Skeletal muscle satellite cell (primary cell): ENCODE data around the gene BEND7. TPM values are rescaled to one million over a fixed set of nuclear protein-coding genes. Genes with fewer than 3 reads are reported as not detected.

ENCODE experiments used
- H3K27me3 ChIP-seq: 2 replicates; pipeline ENCODE4 v1.7.0; 2013; ENCODE audit warnings: low read length; ENCODE audit not compliant: control insufficient read depth, insufficient read depth
- H3K36me3 ChIP-seq: 2 replicates; pipeline ENCODE4 v1.7.0; 2013; ENCODE audit warnings: mild to moderate bottlenecking, control low read depth, low read length; ENCODE audit not compliant: insufficient read depth
- H3K4me1 ChIP-seq: 2 replicates; pipeline ENCODE4 v1.7.0; 2013; ENCODE audit warnings: low read length; ENCODE audit not compliant: control insufficient read depth, insufficient read depth
- H3K4me2 ChIP-seq: 2 replicates; pipeline ENCODE4 v1.7.0; 2013; ENCODE audit warnings: mild to moderate bottlenecking, low read length
- H3K4me3 ChIP-seq: 2 replicates; pipeline ENCODE4 v1.7.0; 2013; ENCODE audit warnings: low read length
- H3K9ac ChIP-seq: 2 replicates; pipeline ENCODE4 v1.7.0; 2013; ENCODE audit warnings: mild to moderate bottlenecking, low read depth, low read length, moderate library complexity
- H3K9me3 ChIP-seq: replicated peaks from 2 replicates; pipeline ENCODE4 v1.7.0; 2013; ENCODE audit warnings: mild to moderate bottlenecking, control low read depth, low read length
- total RNA-seq: library from RNA; depleted of rRNA; stranded (reverse); fragments of >200 nt; gene quantifications from 2 replicates; pipeline ENCODE4 v1.2.3, GENCODE V29; 2012; rRNA removed

Gene BEND7
- 1.3 TPM in 2 replicates for total RNA-seq

- Histone ChIP-seq H3K4me3 (peak within 1 kb of the TSS; percentile 78), H3K9ac (peak within 1 kb of the TSS; percentile 76), H3K4me2 (peak within 1 kb of the TSS; percentile 94), H3K36me3 (no peaks in the 10 kb centered on the region), H3K27me3 (peaks cover 5% of the 10 kb centered on the region), H3K9me3 (no peaks in the 10 kb centered on the region), H3K4me1 (peaks cover 23% of the 10 kb centered on the region)
These were observed at the start of gene BEND7 for GRCh38 chr10:13528875-13529713. BEND7 (minus strand) TSS chr10:13529014; CDS start chr10:13528533, 481 bp downstream.

- Histone ChIP-seq H3K36me3 (no peaks in the 10 kb centered on the region), H3K4me2 (no peak overlapping the region), H3K9me3 (no peaks in the 10 kb centered on the region), H3K9ac (no peak overlapping the region), H3K27me3 (peaks cover 30% of the 10 kb centered on the region), H3K4me3 (no peak overlapping the region), H3K4me1 (no peaks in the 10 kb centered on the region)
These were observed 45.1 kb upstream of the BEND7 start for GRCh38 chr10:13573960-13574359.

DNA sequence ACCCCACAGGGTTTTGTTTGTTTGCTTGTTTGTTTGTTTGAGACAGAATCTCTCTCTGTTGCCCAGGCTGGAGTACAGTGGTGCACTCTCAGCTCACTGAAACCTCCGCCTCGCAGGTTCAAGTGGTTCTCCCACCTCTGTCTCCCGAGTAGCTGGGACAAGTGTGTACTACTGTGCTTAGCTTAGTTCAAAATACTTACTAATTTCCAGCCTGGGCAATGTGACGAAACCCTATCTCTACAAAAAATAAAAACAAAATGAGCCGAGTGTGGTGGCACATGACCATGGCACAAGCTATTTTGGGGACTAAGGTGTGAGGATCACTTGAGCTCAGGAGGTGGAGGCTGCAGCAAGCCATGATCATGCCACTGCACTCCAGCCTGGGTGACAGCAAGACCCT lies 42.7 kb upstream of the BEND7 start:
- Histone ChIP-seq H3K4me2 (no peak overlapping the region), H3K36me3 (no peaks in the 10 kb centered on the region), H3K27me3 (peaks cover 29% of the 10 kb centered on the region), H3K4me1 (no peaks in the 10 kb centered on the region), H3K9me3 (no peaks in the 10 kb centered on the region), H3K4me3 (no peak overlapping the region), H3K9ac (no peak overlapping the region)

DNA sequence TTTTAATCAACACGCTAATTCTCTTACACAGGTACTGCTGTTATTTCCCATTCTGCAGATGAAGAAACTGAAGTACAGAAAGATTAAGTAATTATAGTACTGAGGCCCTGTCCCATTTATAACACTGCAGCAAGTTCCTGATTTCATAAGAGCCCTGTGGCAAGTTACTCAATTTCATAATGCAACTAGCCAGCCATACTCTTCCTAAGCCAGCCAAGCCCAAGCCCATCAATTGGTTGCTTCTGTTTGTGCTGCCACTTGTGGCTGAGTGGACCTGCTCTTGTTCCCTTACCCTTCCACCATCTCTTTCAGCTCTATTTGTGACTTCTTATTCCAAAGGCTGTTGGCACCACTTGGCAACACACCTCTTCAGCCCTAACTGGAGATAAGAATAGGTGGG lies 38.2 kb upstream of the BEND7 start:
- Histone ChIP-seq H3K9ac (no peak overlapping the region), H3K4me3 (no peak overlapping the region), H3K4me2 (no peak overlapping the region), H3K27me3 (peaks cover 21% of the 10 kb centered on the region), H3K36me3 (no peaks in the 10 kb centered on the region), H3K9me3 (no peaks in the 10 kb centered on the region), H3K4me1 (no peaks in the 10 kb centered on the region)

GRCh38 chr10:13564576-13564975 lies 35.8 kb upstream of the BEND7 start:
- Histone ChIP-seq H3K9me3 (no peaks in the 10 kb centered on the region), H3K36me3 (no peaks in the 10 kb centered on the region), H3K4me1 (no peaks in the 10 kb centered on the region), H3K4me3 (no peak overlapping the region), H3K27me3 (peaks cover 21% of the 10 kb centered on the region), H3K4me2 (no peak overlapping the region), H3K9ac (no peak overlapping the region)

GRCh38 chr10:13563481-13564445 lies 34.9 kb upstream of the BEND7 start:
- H3K9me3 ChIP-seq, result no peaks in the 10 kb centered on the region
- H3K4me1 ChIP-seq, result no peaks in the 10 kb centered on the region
- H3K9ac ChIP-seq, result no peak overlapping the region
- H3K36me3 ChIP-seq, result no peaks in the 10 kb centered on the region
- no peak overlapping the region for H3K4me3 ChIP-seq
- H3K4me2 ChIP-seq, result no peak overlapping the region
- peaks cover 13% of the 10 kb centered on the region for H3K27me3 ChIP-seq

DNA sequence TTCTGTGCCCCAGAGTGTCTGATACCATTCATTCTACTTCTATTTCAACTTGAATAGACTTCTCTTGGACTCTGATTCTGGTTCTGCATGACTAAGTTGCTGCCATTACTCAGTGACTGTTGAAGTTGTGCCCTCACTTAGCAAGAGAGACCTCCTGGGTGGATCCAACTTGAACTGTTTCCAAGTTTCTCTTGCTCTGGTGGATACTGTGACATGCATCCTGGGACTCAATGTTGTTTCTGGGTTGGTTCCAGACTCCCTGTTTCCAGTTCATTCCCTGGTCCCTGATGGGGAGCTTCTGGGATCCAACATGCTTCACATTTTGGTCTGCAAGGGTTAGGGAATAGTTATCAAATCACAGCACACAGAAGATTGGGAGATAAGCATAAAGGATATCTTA lies 31.8 kb upstream of the BEND7 start:
- Histone ChIP-seq H3K9ac (no peak overlapping the region), H3K4me2 (no peak overlapping the region), H3K9me3 (no peaks in the 10 kb centered on the region), H3K36me3 (no peaks in the 10 kb centered on the region), H3K27me3 (peaks cover 17% of the 10 kb centered on the region), H3K4me3 (no peak overlapping the region), H3K4me1 (no peaks in the 10 kb centered on the region)

- H3K4me2 ChIP-seq, result no peak overlapping the region
- H3K27me3 ChIP-seq, result peaks cover 18% of the 10 kb centered on the region
- H3K9me3 ChIP-seq, result no peaks in the 10 kb centered on the region
- no peak overlapping the region for H3K9ac ChIP-seq
- no peaks in the 10 kb centered on the region for H3K4me1 ChIP-seq
- H3K4me3 ChIP-seq, result no peak overlapping the region
- no peaks in the 10 kb centered on the region for H3K36me3 ChIP-seq
These were observed 30.4 kb upstream of the BEND7 start for GRCh38 chr10:13559124-13559700.

- no peak overlapping the region for H3K4me2 ChIP-seq
- H3K4me3 ChIP-seq, result no peak overlapping the region
- no peaks in the 10 kb centered on the region for H3K4me1 ChIP-seq
- no peaks in the 10 kb centered on the region for H3K36me3 ChIP-seq
- peaks cover 18% of the 10 kb centered on the region for H3K27me3 ChIP-seq
- peaks cover under 1% of the 10 kb centered on the region for H3K9me3 ChIP-seq
- H3K9ac ChIP-seq, result no peak overlapping the region
These were observed 27.2 kb upstream of the BEND7 start for GRCh38 chr10:13555884-13556510.

GRCh38 chr10:13550802-13551201 lies 22.0 kb upstream of the BEND7 start:
- no peak overlapping the region for H3K9ac ChIP-seq
- no peaks in the 10 kb centered on the region for H3K4me1 ChIP-seq
- no peak overlapping the region for H3K4me3 ChIP-seq
- peaks cover 5% of the 10 kb centered on the region for H3K9me3 ChIP-seq
- no peaks in the 10 kb centered on the region for H3K36me3 ChIP-seq
- no peak overlapping the region for H3K4me2 ChIP-seq
- peaks cover 48% of the 10 kb centered on the region for H3K27me3 ChIP-seq

GRCh38 chr10:13542533-13542932 lies 13.7 kb upstream of the BEND7 start:
- no peak overlapping the region for H3K4me3 ChIP-seq
- no peak overlapping the region for H3K4me2 ChIP-seq
- peaks cover 66% of the 10 kb centered on the region for H3K27me3 ChIP-seq
- no peak overlapping the region for H3K9ac ChIP-seq
- no peaks in the 10 kb centered on the region for H3K9me3 ChIP-seq
- H3K4me1 ChIP-seq, result no peaks in the 10 kb centered on the region
- H3K36me3 ChIP-seq, result no peaks in the 10 kb centered on the region
